HL-60/S4 treated with retinoic acid at 250 ng/mL for 4 days and 3 days (cell line): Measurements from ENCODE around the gene HTT.

Source experiments
- in situ Hi-C: fragments of 300-500 bp; cut with MboI; formaldehyde crosslinking; loops from 2 replicates; pipeline ENCODE4 v1.7.0; 2022; ENCODE audit warnings: low sequenced_read_pairs

Gene HTT

DNA sequence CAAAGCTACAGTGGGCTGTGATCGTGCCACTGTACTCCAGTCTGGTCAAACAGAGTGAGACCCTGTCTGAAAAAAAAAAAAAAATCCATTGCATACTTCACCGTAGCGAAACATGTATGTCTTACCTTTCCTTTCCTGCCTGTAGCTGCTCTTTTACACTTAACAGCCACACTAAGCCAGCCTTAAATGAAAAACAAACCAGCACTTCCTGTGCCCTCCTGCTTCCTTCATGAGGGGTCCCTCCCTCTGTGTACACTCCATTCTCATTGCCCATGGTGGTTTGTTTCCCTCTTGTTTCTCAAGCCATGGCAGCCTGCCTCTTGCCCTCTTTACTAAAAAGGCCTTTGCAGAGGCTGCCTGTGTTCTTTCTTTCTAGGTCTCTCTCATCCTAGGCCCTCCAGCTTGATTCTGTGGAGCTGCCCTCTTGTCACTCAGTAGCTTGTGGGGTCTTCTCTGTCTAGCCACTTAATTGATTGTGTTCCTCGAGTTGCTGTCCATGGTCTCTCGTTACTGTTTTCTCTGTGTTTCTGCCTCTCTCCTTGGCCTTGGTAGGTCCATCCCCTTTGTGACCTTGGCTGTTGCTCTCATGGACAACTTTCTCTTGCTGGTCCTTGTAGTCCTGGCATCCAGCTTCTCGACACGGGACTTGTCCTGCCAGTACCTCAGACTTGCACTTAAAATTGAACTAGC, 122.3 kb downstream of the HTT start:
- in situ Hi-C loops: no loop called here

DNA sequence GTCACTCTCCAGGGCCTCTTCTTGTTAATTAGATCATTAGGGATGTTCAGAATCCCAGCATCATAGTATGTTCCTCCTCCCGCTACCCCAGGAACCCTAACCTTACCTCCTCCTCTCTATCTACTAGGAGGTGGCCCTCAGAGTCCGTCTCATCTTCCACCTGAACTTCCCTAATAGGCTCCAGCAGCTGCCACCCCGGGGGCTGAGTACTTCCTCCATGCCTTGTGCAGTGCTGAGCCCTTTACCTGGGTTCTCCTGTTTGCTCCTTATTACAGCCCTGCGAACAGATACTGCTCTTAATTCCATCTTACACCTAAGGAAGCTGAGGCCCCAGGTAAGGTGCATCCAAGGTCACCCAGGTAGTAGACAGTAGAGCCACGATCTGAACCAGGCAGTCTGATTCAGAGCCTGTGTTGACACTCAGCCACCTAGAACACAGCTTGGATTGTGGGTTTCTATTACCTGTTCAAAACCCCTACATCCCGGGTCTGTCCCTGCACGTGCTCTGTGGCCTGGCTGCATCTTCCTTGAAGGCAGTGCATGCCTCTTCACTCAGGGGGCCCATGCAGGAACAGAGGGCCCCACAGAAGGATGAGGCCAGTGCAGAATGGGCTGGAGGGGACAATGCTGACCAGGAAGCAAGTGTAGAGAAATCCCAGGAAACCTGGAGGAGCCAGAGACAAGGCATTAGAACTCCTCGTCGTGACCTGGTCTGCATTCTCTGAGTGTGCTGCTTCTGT, 123.1 kb downstream of the HTT start:
- in situ Hi-C loops: no loop called here

DNA sequence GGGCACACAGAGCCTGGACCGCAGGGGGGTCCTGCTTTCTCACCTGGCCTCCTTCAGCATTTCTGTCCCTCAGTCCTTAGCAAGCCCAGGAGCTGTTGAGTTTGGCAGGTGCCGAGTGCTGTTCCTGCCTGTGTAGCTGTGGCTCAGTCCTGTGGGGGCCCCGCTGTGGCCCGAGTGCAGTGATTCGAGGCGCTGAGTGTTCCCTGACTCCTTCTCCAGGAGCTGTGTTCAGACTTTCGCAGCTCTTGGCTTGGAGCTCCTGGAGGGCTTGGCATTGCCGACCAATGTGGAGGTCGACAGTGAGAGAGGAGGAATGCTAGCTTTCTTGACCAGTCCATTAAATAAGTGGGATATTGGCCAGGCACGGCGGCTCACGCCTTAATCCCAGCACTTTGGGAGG, 124.4 kb downstream of the HTT start:
- in situ Hi-C loops: no loop called here

DNA sequence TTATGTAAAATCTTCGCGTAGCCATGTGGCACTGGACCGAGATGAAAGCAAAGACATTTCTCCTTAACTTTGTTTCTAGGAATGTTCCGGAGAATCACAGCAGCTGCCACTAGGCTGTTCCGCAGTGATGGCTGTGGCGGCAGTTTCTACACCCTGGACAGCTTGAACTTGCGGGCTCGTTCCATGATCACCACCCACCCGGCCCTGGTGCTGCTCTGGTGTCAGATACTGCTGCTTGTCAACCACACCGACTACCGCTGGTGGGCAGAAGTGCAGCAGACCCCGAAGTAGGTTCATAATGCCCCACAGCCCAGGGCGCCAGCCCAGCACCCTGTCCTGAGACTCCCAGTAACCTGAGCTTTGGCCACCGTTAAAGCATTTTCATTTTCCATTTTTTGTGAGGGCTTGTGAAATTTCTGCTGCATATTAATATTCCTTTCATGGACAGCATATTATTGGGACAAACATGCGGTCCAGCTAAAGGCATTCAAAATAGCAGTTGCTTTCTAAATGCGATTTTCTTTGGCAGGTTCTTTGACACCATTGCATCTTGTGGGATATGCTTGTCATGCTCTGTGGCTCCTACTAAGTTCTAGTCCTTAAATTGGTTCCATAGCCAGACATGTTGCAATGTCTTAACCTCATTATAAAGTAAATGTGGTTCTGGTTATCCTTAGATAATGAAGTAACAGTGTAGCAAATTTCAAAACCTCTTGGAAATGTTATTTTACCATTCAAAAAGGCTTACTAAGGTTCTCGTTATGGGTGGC, 125.4 kb downstream of the HTT start:
- in situ Hi-C loops: no loop called here

DNA sequence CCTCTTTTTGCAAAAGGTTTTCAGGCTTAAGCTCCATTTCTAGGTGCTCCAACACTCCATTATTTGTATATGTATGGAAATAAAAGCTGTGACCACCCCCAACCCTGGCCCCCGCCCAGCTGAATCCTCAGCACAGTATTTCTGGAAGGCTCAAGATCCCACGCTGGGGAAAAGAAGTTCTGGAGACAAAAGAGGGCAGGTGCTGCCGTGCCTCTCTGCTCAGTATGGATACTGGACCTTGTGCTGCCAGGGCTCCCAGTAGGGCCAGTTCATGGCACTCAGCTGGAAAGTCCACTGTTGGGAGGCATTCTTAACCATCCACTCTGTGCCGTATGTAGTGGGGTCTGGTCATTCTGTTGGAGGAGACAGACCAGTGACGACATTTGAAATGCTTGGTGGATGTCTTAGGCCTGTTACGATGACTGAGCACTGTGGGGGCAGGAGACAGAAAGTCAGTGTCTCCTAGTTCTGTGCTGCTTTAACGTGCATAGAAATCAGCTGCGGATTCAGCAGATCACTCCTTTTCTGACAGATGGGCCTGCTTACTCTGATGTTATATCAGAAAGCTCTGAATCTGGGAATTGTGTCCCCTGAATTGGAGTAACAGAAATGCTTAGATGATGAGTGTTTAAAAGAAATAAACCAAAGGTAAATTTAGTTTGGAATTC, 126.1 kb downstream of the HTT start:
- in situ Hi-C loops: no loop called here

DNA sequence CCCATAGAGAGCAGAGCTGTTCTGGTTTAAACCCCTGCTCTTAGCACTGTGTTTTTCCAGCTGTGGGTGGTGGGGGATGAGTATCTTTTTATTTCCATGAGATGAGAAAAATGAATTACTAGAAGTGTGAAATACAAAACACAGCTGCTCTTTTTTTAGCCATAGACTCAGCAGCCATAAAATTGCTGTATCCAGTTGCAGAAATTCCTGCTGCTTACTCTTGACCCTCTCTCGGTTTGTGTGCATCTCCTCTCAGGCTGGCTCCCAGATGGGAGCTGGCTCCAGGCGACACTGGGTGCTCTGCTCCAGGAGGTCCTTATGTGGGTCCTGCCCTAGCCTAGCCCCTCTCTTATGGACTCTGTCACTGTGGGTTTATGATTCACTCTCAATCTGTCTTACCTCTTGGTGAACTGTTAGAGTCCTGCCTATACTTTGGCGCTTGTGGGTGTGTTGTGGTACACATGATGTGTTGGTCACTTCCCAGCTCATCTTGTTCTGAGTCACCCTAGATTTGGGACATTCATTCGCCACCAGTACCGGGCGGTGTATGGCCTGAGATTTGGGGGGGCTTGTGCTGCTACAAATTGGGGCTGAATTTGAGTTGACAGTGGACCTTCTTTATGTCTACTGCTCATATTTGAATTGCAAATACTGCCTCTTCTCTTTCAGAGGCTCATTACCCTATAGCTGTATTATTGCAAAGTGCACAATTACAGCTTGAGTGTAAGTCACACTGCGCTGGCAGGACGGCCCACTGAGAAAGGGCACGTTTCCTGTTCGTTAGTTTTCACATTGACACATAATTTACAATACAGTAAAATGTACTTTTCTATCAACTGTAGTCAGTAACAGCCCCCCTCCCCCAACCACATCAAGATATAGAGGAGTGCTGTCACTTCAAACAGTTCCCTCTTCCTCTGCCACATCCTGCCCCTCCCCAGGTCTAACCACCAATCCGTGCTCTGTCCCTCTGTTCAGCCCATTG, 127.5 kb downstream of the HTT start:
- in situ Hi-C loops: no loop called here

DNA sequence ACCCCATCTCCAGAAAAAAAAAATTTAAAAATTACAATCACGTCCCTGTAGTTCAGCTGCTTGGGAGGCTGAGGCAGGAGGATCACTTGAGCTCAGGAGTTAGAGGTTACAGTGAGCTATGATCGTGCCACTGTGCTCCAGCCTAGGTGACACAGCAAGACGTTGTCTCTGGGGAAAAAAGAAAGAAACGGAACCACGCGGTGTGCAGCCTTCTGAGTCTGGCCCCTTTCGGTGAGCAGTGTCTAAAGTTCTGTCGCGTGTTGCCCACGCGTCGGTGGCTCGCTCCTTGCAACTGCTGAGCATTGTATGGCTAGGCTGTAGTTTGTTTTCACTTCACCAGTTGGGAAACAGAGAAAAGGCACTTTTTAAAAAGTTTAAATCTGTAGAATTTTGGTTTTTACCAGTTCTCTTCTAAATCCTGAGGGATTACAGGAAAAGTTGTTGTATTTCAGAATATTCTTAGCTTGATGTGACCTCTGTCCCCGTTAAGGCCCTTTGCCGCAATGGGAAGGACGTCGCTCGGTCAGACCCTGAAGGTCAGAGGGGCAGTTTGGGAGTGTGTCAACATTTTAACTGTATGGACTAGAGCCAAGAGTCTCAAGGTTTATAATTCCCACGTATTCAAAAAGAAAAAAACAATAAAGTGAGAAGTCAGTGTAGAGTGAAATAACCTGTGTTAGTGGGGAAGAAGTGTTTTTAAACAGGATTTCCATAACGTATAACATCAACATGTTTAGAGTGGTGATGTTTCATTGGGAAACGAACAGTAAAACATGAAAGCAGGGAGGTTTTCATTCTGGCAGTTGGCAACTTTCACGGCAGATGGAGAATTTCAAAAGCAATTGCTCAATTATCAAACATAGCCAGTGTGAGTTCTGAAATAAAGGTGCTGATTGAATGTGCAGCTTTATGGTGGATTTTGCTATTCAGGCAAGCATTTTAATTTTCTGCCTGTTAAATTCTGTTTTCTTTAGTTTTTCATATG, 128.6 kb downstream of the HTT start:
- in situ Hi-C loops: no loop called here

DNA sequence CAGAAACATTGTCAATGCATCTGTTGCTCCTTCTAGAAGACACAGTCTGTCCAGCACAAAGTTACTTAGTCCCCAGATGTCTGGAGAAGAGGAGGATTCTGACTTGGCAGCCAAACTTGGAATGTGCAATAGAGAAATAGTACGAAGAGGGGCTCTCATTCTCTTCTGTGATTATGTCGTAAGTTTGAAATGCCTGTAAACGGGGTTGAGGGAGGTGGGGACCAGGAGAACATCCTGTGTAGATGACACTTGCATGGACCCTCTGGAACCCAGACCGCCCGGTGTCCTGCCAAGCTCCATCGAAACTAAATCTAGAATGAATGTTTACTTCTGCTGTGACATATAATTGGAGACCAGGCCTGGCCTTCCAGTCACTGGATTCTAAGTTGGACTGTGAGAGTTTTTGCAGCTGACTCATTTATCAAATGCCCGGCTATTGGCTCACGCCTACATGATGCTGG, 129.5 kb downstream of the HTT start:
- in situ Hi-C loops: no loop called here

DNA sequence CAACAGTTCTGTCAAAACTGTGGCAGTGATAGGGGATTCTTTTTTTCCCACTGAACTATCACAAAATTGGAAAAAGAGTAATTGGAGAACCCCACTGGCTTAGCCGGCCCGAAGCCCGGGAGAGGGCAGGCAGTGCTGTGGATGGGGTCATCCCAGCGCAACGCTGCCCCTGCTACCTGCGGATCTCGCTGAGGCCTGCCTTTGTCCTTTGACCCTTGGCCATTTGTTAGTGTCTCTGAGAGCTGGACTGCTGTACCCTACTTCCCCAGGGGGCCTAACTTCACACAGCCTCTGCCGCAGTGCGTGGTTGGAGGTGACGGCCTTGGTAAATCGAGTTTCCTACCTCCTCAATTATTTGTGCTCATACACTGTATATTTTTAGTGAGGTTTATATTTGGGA, 131.5 kb downstream of the HTT start:
- in situ Hi-C loops: no loop called here

DNA sequence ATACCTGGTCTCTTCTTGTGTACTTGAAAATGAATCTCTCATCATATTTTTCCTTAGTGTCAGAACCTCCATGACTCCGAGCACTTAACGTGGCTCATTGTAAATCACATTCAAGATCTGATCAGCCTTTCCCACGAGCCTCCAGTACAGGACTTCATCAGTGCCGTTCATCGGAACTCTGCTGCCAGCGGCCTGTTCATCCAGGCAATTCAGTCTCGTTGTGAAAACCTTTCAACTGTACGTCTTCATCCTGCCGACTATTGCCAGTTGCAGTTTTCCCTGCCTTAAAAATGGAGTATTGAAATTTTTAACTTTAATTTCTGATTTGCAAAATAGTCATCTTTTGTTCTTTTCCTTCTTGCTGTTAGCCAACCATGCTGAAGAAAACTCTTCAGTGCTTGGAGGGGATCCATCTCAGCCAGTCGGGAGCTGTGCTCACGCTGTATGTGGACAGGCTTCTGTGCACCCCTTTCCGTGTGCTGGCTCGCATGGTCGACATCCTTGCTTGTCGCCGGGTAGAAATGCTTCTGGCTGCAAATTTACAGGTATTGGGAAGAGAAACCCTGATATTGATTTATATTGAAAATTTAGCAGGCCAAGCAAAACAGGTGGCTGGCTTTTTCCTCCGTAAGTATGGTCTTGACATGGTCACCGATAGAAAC, 132.1 kb downstream of the HTT start:
- in situ Hi-C loops: no loop called here

DNA sequence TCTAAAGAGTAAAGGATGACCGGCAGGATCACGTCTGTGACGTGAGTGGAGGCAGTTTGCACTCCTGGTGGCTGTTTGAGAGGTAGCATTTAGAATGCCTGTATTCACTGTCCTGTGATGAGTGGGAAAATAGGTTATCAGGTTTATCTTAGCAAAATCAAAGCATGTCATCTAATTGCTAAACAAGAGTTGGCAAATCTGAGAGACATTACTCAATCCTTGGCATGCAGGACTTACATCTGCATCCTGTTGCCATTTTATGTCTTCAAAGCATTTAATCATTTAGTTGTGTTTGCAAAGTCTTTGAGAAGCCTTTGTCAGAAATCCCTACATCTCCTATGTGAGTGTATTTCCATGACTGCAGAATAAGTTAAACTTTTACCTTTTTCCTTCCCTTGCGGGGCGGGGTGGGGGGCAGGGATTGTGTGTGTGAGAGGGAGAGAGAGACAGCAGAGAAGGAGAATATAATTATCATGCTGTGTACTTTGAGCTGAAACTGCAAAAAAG, 133.1 kb downstream of the HTT start:
- in situ Hi-C loops: no loop called here

DNA sequence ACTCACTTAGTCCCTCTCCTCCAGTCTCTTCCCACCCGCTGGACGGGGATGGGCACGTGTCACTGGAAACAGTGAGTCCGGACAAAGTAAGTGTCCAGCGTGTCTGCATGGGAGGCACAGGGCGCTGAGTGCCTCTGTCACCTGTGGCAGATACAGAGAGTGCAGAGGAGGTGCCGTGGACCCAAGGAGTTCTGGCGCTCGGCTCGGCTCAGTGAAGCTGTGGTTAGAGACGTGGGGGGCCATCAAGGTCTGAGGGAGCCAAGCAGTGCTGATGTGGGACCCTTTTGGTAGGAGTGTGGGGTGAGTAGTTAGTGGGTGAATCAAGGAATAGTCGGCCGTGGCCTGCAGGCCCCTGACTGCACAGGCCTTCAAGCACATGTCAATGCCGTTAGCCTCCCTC, 134.3 kb downstream of the HTT start:
- in situ Hi-C loops: no loop called here

DNA sequence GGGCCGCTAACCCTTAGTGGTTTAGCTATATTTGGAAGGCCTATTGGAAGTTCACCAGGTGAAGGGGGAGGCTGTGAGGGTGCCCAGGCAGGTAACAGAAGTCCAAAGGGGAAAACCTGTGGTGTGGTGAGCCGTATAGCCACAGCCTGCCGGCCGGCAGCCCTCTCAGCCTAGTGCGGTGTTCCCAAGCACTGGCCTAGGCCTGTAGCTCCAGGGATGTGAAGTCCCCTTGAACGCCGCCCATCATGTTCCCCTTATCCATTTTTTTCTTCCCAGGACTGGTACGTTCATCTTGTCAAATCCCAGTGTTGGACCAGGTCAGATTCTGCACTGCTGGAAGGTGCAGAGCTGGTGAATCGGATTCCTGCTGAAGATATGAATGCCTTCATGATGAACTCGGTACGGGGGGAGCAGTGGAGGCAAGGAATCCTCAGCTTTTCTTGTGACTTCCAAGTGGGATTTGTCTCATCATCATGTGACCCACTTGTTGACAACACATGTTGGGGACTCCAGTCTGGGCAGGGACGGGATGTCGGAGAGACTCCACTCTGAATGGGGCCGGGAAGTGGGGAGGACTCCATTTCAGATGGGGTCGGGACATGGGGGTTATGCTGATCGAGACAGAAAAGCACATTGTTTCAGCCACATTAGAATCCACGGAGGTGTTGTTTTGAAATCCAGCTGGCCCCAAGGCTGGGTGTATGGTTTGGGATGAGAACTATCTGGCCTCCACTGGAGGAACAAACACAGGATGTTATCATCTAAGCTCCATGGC, 135.3 kb downstream of the HTT start:
- in situ Hi-C loops: no loop called here

DNA sequence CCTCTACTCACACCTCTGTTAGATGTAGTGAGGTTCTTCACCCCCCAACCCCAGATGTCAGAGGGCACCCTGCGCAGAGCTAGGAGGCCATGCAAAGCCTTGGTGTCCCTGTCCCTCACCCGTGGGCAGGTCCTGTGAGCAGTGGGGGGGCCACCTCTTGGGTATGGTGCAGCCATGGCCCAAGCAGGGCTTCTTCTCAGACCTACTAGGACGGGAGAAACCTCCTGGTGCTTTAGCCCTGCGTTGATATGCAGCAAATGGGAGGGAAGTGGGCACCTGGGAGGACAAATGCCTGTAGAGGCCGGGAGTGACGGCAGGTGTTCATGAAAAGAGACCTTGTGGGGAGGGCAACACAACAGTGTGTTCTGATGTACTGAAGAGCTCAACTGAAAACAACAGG, 136.0 kb downstream of the HTT start:
- in situ Hi-C loops: no loop called here

DNA sequence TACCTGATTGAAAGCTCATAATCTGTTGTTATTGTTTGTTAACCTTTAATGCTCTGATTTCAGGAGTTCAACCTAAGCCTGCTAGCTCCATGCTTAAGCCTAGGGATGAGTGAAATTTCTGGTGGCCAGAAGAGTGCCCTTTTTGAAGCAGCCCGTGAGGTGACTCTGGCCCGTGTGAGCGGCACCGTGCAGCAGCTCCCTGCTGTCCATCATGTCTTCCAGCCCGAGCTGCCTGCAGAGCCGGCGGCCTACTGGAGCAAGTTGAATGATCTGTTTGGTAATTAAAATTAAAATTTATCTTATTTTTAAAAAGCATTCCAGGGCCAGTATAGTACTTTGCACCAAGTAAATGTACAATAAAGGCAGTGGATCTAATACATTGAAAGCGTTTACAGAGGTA, 137.4 kb downstream of the HTT start:
- in situ Hi-C loops: no loop called here

DNA sequence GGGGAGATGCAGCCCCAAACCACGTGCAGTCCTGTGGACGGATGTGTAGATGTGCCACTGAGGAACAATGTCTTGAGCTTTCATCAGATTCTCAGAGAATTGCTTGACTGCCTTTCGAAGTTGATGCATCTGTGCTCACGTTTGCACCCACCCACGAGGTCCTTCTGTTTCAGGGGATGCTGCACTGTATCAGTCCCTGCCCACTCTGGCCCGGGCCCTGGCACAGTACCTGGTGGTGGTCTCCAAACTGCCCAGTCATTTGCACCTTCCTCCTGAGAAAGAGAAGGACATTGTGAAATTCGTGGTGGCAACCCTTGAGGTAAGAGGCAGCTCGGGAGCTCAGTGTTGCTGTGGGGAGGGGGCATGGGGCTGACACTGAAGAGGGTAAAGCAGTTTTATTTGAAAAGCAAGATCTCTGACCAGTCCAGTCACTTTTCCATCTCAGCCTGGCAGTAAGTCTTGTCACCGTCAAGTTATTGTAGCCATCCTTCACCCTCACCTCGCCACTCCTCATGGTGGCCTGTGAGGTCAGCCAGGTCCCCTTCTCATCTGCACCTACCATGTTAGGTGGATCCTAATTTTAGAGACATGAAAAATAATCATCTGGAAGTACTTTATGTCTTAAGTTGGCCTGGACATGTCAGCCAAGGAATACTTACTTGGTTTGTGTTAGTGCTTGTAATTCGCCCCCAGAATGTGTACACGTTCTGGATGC, 138.1 kb downstream of the HTT start:
- in situ Hi-C loops: no loop called here

DNA sequence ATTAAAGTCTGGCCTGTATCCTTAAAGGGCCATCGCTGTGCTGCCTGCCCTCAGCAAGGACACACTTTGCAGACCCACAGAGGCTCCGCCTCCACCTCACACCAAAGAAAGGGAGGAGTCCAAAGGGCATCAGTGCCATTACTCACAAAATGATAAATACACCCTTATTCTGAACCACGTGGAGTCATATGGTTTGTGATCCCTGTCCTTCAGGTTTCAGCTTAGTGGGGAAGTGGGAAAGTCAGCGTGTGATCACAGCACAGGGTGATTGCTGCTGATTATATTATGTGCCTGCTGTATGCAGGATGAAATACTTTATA, 138.6 kb downstream of the HTT start:
- in situ Hi-C loops: no loop called here
